ENCODE data around the gene FAP. TPM values are rescaled to one million over a fixed set of nuclear protein-coding genes. Genes with fewer than 3 reads are reported as not detected.

FAP gene
- total and polyA plus RNA-seq, 2 experiments from 2014 or later = 38.1 to 67.8 TPM

GRCh38 chr2:162198239-162198638, 45.0 kb downstream of the FAP start:
- H2AFZ ChIP-seq = no peak overlapping the region
- H3K27me3 ChIP-seq = no peaks in the 10 kb centered on the region
- no peaks in the 10 kb centered on the region for H3K36me3 ChIP-seq (replicated peaks; ENCODE audit: insufficient read depth, low read depth)
- H3K4me3 ChIP-seq = no peak overlapping the region
- no peaks in the 10 kb centered on the region for H3K4me1 ChIP-seq (ENCODE audit: insufficient read depth)
- 80% methylated on average over 9 of the region's 9 CpGs for WGBS (ENCODE audit: low lambda C conversion rate, missing lambda C conversion rate)
- TF ChIP-seq CTCF (IDR thresholded peaks at IDR 0.05; ENCODE audit: poor library complexity) = no peak
- no peak for TF ChIP-seq EZH2 (IDR thresholded peaks at IDR 0.05; ENCODE audit: borderline replicate concordance)
- TF ChIP-seq EZH2phosphoT487 (IDR thresholded peaks at IDR 0.05; ENCODE audit: low read depth, severe bottlenecking, unreplicated experiment) = no peak
- no peaks in the 10 kb centered on the region for H3K9me2 ChIP-seq (replicated peaks; ENCODE audit: insufficient read depth)
- H3K27ac ChIP-seq = no peak overlapping the region
- H3K9me3 ChIP-seq (ENCODE audit: low read depth) = no peaks in the 10 kb centered on the region
- H3K4me2 ChIP-seq = no peak overlapping the region
- no peaks in the 10 kb centered on the region for H3K79me2 ChIP-seq
- no peak for DNase-seq (ENCODE audit: low spot score)
- no peaks in the 10 kb centered on the region for H4K20me1 ChIP-seq (ENCODE audit: insufficient read depth, poor library complexity, severe bottlenecking)

- Histone ChIP-seq H3K4me3 (no peak overlapping the region), H3K36me3 (replicated peaks; ENCODE audit: insufficient read depth, low read depth) (no peaks in the 10 kb centered on the region), H3K9me2 (replicated peaks; ENCODE audit: insufficient read depth) (no peaks in the 10 kb centered on the region), H3K9me3 (ENCODE audit: low read depth) (no peaks in the 10 kb centered on the region), H3K27me3 (no peaks in the 10 kb centered on the region), H3K27ac (no peak overlapping the region), H2AFZ (no peak overlapping the region), H3K4me1 (ENCODE audit: insufficient read depth) (no peaks in the 10 kb centered on the region), H3K79me2 (no peaks in the 10 kb centered on the region), H4K20me1 (ENCODE audit: insufficient read depth, poor library complexity, severe bottlenecking) (no peaks in the 10 kb centered on the region), H3K4me2 (no peak overlapping the region)
- WGBS (ENCODE audit: low lambda C conversion rate, missing lambda C conversion rate) = 80% methylated on average over 2 of the region's 2 CpGs
- DNase-seq (ENCODE audit: low spot score) = no peak
- no peak for TF ChIP-seq EZH2 (IDR thresholded peaks at IDR 0.05; ENCODE audit: borderline replicate concordance)
- TF ChIP-seq EZH2phosphoT487 (IDR thresholded peaks at IDR 0.05; ENCODE audit: low read depth, severe bottlenecking, unreplicated experiment) = no peak
- no peak for TF ChIP-seq CTCF (IDR thresholded peaks at IDR 0.05; ENCODE audit: poor library complexity)
These were observed 46.0 kb downstream of the FAP start for GRCh38 chr2:162197069-162197825.

GRCh38 chr2:162196638-162197037, 46.6 kb downstream of the FAP start:
- Histone ChIP-seq H3K9me3 (ENCODE audit: low read depth) (no peaks in the 10 kb centered on the region), H2AFZ (no peak overlapping the region), H3K4me1 (ENCODE audit: insufficient read depth) (no peaks in the 10 kb centered on the region), H3K27me3 (no peaks in the 10 kb centered on the region), H4K20me1 (ENCODE audit: insufficient read depth, poor library complexity, severe bottlenecking) (no peaks in the 10 kb centered on the region), H3K9me2 (replicated peaks; ENCODE audit: insufficient read depth) (no peaks in the 10 kb centered on the region), H3K27ac (no peak overlapping the region), H3K4me2 (no peak overlapping the region), H3K4me3 (no peak overlapping the region), H3K79me2 (no peaks in the 10 kb centered on the region), H3K36me3 (replicated peaks; ENCODE audit: insufficient read depth, low read depth) (no peaks in the 10 kb centered on the region)
- TF ChIP-seq CTCF (IDR thresholded peaks at IDR 0.05; ENCODE audit: poor library complexity) = no peak
- 89% methylated on average over 7 of the region's 7 CpGs for WGBS (ENCODE audit: low lambda C conversion rate, missing lambda C conversion rate)
- no peak for DNase-seq (ENCODE audit: low spot score)

Data from hepatocyte (in vitro differentiated cells).